Mammary epithelial cell (primary cell): Measurements from ENCODE around the gene CPD.

ENCODE experiments used
- EZH2 ChIP-seq: IDR thresholded peaks from 2 replicates; pipeline ENCODE4 v1.6.1; 2012; ENCODE audit warnings: low read length, inconsistent platforms, borderline replicate concordance
- TF ChIP-seq, protein P1 (sequence below), 2 donors: IDR thresholded peaks in 1 of 2; conservative IDR thresholded peaks in 1 of 2; 2 replicates each; pipeline ENCODE4 v1.5.1; 2011 to 2012; ENCODE audit warnings: inconsistent platforms in 2 of 2, low read length in 2 of 2, mild to moderate bottlenecking in 2 of 2, control low read depth in 1 of 2, low read depth in 1 of 2; ENCODE audit not compliant: insufficient read depth in 1 of 2; ENCODE audit errors: extremely low read depth in 1 of 2

DNA sequence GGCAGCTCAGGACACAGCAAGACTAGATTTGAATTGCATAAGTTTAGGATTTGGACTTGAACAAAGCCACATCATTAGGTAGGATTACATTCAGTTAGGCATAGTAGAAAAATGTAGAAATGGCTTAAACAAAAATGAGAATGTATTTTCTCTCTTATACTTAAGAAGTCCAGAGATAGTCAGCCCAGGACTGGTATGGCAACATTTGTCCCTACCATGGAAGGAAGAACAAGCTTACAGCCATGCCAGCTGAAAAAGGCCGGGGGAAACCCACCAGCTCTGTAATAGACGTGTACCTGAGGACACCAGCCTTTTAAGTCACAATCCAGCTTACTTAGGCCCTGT lies 33.7 kb upstream of the CPD start:
- TF ChIP-seq, protein P1, sequence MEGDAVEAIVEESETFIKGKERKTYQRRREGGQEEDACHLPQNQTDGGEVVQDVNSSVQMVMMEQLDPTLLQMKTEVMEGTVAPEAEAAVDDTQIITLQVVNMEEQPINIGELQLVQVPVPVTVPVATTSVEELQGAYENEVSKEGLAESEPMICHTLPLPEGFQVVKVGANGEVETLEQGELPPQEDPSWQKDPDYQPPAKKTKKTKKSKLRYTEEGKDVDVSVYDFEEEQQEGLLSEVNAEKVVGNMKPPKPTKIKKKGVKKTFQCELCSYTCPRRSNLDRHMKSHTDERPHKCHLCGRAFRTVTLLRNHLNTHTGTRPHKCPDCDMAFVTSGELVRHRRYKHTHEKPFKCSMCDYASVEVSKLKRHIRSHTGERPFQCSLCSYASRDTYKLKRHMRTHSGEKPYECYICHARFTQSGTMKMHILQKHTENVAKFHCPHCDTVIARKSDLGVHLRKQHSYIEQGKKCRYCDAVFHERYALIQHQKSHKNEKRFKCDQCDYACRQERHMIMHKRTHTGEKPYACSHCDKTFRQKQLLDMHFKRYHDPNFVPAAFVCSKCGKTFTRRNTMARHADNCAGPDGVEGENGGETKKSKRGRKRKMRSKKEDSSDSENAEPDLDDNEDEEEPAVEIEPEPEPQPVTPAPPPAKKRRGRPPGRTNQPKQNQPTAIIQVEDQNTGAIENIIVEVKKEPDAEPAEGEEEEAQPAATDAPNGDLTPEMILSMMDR (conservative IDR thresholded peaks at IDR 0.05 in 1 of 2, IDR thresholded peaks at IDR 0.05 in 1 of 2; ENCODE audit: extremely low read depth in 1 of 2, insufficient read depth in 1 of 2, low read depth in 1 of 2, low read length in 2 of 2) = no peak
- TF ChIP-seq EZH2 = no peak
